ENCODE data around the gene PPP2R5C.

PPP2R5C gene

GRCh38 chr14:101775826-101776225 is 14.3 kb downstream of the PPP2R5C start:
- H3K27ac ChIP-seq (ENCODE audit: low read length), result peak overlapping the region; percentile 98
- no peaks in the 10 kb centered on the region for H3K27me3 ChIP-seq (ENCODE audit: insufficient read depth, low read length, poor library complexity)
- H3K4me3 ChIP-seq (ENCODE audit: low read depth in 1 of 2, low read length in 2 of 2), result peak overlapping the region in 1 of 2 experiments; percentile 40; a peak in 2 of 4 replicates
- ATAC-seq (ENCODE audit: insufficient read depth, low read depth) (no peak), DNase-seq (no peak)
- peak overlapping the region; percentile 49 for H3K9ac ChIP-seq (ENCODE audit: low read depth, low read length)
- H3K36me3 ChIP-seq (ENCODE audit: insufficient read depth, low read length), result no peaks in the 10 kb centered on the region
- TF ChIP-seq CTCF (IDR thresholded peaks at IDR 0.05; ENCODE audit: borderline replicate concordance, extremely low read depth, low read length, poor library complexity, severe bottlenecking) (no peak), EZH2 (IDR thresholded peaks at IDR 0.05; ENCODE audit: borderline replicate concordance, low read depth, low read length, severe bottlenecking) (no peak)
- peaks cover 64% of the 10 kb centered on the region for H3K4me1 ChIP-seq (ENCODE audit: insufficient read depth, low read length)
- no peaks in the 10 kb centered on the region for H4K20me1 ChIP-seq (ENCODE audit: insufficient read depth, low read length)
- no peak overlapping the region for H2AFZ ChIP-seq (ENCODE audit: low read depth, low read length)
- H3K79me2 ChIP-seq (ENCODE audit: insufficient read depth, low read length), result peaks cover 28% of the 10 kb centered on the region
- H3K9me3 ChIP-seq (ENCODE audit: insufficient read depth, low read length, severe bottlenecking), result no peaks in the 10 kb centered on the region
- peak overlapping the region; percentile 63 for H3K4me2 ChIP-seq (ENCODE audit: insufficient read depth, low read length)

GRCh38 chr14:101776344-101776743 is 14.8 kb downstream of the PPP2R5C start:
- ATAC-seq (ENCODE audit: insufficient read depth, low read depth), result no peak
- TF ChIP-seq CTCF (IDR thresholded peaks at IDR 0.05; ENCODE audit: borderline replicate concordance, extremely low read depth, low read length, poor library complexity, severe bottlenecking) (no peak), EZH2 (IDR thresholded peaks at IDR 0.05; ENCODE audit: borderline replicate concordance, low read depth, low read length, severe bottlenecking) (no peak)
- Histone ChIP-seq H4K20me1 (ENCODE audit: insufficient read depth, low read length) (no peaks in the 10 kb centered on the region), H3K4me3 (ENCODE audit: low read depth in 1 of 2, low read length in 2 of 2) (no peak overlapping the region), H3K9ac (ENCODE audit: low read depth, low read length) (peak overlapping the region; percentile 2; the same call in 1 of the 2 replicates), H3K36me3 (ENCODE audit: insufficient read depth, low read length) (no peaks in the 10 kb centered on the region), H3K4me1 (ENCODE audit: insufficient read depth, low read length) (peaks cover 63% of the 10 kb centered on the region), H3K27ac (ENCODE audit: low read length) (peak overlapping the region; percentile 98), H3K79me2 (ENCODE audit: insufficient read depth, low read length) (peaks cover 28% of the 10 kb centered on the region), H3K27me3 (ENCODE audit: insufficient read depth, low read length, poor library complexity) (no peaks in the 10 kb centered on the region), H2AFZ (ENCODE audit: low read depth, low read length) (no peak overlapping the region), H3K9me3 (ENCODE audit: insufficient read depth, low read length, severe bottlenecking) (no peaks in the 10 kb centered on the region), H3K4me2 (ENCODE audit: insufficient read depth, low read length) (peak overlapping the region; percentile 5; the same call in 1 of the 2 replicates)
- DNase-seq, result peak; percentile 25

- no peak for ATAC-seq (ENCODE audit: insufficient read depth, low read depth)
- H3K4me3 ChIP-seq (ENCODE audit: low read depth in 1 of 2, low read length in 2 of 2), result no peak overlapping the region
- H4K20me1 ChIP-seq (ENCODE audit: insufficient read depth, low read length), result no peaks in the 10 kb centered on the region
- H3K27me3 ChIP-seq (ENCODE audit: insufficient read depth, low read length, poor library complexity), result no peaks in the 10 kb centered on the region
- peaks cover 19% of the 10 kb centered on the region for H3K79me2 ChIP-seq (ENCODE audit: insufficient read depth, low read length)
- H2AFZ ChIP-seq (ENCODE audit: low read depth, low read length), result no peak overlapping the region
- no peak for DNase-seq
- no peak overlapping the region; the same call in 1 of the 2 replicates for H3K27ac ChIP-seq (ENCODE audit: low read length)
- TF ChIP-seq CTCF (IDR thresholded peaks at IDR 0.05; ENCODE audit: borderline replicate concordance, extremely low read depth, low read length, poor library complexity, severe bottlenecking), result no peak
- TF ChIP-seq EZH2 (IDR thresholded peaks at IDR 0.05; ENCODE audit: borderline replicate concordance, low read depth, low read length, severe bottlenecking), result no peak
- peaks cover 24% of the 10 kb centered on the region for H3K4me1 ChIP-seq (ENCODE audit: insufficient read depth, low read length)
- no peaks in the 10 kb centered on the region for H3K36me3 ChIP-seq (ENCODE audit: insufficient read depth, low read length)
- H3K9ac ChIP-seq (ENCODE audit: low read depth, low read length), result no peak overlapping the region
- no peak overlapping the region for H3K4me2 ChIP-seq (ENCODE audit: insufficient read depth, low read length)
- no peaks in the 10 kb centered on the region for H3K9me3 ChIP-seq (ENCODE audit: insufficient read depth, low read length, severe bottlenecking)
Observed at GRCh38 chr14:101780390-101780789, 18.9 kb downstream of the PPP2R5C start.

- no peak overlapping the region for H3K4me2 ChIP-seq (ENCODE audit: insufficient read depth, low read length)
- TF ChIP-seq CTCF (IDR thresholded peaks at IDR 0.05; ENCODE audit: borderline replicate concordance, extremely low read depth, low read length, poor library complexity, severe bottlenecking) (no peak), EZH2 (IDR thresholded peaks at IDR 0.05; ENCODE audit: borderline replicate concordance, low read depth, low read length, severe bottlenecking) (no peak)
- no peak overlapping the region for H3K4me3 ChIP-seq (ENCODE audit: low read depth in 1 of 2, low read length in 2 of 2)
- no peak overlapping the region for H3K9ac ChIP-seq (ENCODE audit: low read depth, low read length)
- no peaks in the 10 kb centered on the region for H3K36me3 ChIP-seq (ENCODE audit: insufficient read depth, low read length)
- peaks cover 19% of the 10 kb centered on the region for H3K79me2 ChIP-seq (ENCODE audit: insufficient read depth, low read length)
- no peak overlapping the region for H2AFZ ChIP-seq (ENCODE audit: low read depth, low read length)
- peaks cover 19% of the 10 kb centered on the region for H3K4me1 ChIP-seq (ENCODE audit: insufficient read depth, low read length)
- H3K27ac ChIP-seq (ENCODE audit: low read length), result no peak overlapping the region; the same call in 1 of the 2 replicates
- no peaks in the 10 kb centered on the region for H3K27me3 ChIP-seq (ENCODE audit: insufficient read depth, low read length, poor library complexity)
- DNase-seq (no peak), ATAC-seq (ENCODE audit: insufficient read depth, low read depth) (no peak)
- H4K20me1 ChIP-seq (ENCODE audit: insufficient read depth, low read length), result no peaks in the 10 kb centered on the region
- no peaks in the 10 kb centered on the region for H3K9me3 ChIP-seq (ENCODE audit: insufficient read depth, low read length, severe bottlenecking)
Observed at GRCh38 chr14:101780887-101781239, 19.4 kb downstream of the PPP2R5C start.

Measured in DND-41 (cell line).